NK-92 (cell line): ENCODE results near the gene YWHAB.
A peak's percentile ranks its signal among the peaks of the same experiment; 100 is the strongest.
"Not testable (repeated sequence)": the region's sequence is repeated elsewhere in the genome, so short reads cannot be mapped to it uniquely, and the experiment has no call there.

Source experiments
- DNase-seq: peaks from one replicate; lab custom pipeline; 2025; ENCODE audit not compliant: unreplicated experiment; lab: John Stamatoyannopoulos, UW

Gene YWHAB

GRCh38 chr20:44885392-44886265 lies at the start of gene YWHAB:
Gene YWHAB, plus strand, starts transcription at chr20:44885705. Its CDS starts 15,829 bp downstream, at chr20:44901534.
- peak; percentile 83 for DNase-seq

DNA sequence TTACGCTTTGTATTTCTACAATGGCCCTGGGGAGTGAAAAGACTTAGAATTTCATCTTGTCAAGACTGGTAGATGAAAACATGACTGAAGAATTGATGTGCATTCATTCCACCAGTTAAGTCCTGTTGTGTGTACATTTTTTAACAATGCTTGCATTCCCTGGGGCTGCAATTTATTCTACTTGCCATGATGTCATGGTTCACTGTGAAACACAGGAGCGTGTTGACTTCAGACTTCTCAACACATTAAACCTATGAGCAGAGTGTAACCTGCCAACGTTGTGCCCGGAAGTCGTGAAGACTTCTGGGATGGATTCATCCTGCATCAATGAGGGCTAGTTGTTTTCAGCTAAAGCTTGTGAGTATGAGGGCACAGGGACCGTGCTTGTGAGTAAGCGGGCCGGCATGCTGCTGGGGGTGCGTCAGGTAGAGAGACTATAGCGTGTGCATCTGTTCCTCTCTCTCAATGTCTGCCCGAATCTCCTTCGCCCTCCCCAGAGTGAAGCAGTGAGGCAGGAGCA lies 48.8 kb upstream of the YWHAB start:
- no peak for DNase-seq

DNA sequence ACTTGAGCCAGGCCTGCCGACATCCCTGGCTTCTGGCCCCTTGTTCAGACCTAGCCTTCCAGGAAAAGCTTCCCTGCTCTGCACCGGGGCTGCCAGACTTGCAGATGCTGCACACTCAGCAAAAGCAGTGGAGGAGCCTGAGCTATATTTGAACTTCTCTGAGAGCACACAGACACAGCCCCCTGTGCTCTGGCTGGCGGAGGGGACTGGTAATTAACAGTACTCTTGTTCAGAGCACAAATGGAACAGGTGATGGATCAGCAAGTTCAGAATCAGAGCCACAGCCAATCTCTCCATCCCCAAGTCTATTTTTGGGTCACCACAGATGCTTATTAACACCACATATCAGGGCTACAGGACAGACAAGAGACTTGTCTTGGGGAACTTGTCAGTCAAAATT lies 47.6 kb upstream of the YWHAB start:
- no peak for DNase-seq

DNA sequence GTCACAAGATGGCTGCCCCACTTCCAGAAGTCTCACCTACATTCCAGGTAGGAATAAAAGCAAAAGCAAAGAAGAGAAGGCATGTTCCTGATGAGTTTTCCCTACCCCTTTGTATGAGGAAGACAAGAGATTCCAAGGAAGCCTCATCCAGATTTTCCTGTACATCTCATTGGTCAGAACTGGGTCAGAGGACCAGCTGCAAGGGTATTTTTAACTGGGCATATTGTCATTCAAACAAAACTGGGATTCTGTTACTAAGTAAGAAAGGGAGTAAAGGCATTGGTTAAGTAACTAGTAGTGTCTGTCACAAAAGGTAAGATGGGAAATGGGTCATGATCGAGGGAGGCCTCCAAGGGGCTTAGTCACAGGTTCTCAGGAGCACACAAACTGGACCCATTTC lies 47.0 kb upstream of the YWHAB start:
- DNase-seq, result no peak

DNA sequence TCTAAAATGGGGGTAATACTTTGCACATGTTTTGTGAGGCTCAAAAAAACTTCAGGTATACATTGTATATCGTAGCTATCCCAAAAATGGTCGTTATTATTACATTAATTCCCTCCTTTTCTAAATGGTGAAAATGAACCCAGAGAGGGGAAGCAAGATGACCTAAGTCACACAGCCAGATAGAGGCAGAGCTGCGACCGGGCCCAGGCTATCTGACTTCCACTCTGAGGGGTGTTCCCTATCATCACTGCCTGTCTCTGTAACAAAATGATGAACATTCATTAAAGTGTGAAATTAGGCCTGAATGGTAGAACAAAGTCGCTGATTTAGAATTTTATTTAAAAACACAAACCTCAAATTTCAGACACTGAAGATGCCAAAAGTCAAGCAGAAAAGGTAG lies 46.0 kb upstream of the YWHAB start:
- DNase-seq, result no peak

GRCh38 chr20:44840826-44841225 lies 44.7 kb upstream of the YWHAB start:
- no peak for DNase-seq

DNA sequence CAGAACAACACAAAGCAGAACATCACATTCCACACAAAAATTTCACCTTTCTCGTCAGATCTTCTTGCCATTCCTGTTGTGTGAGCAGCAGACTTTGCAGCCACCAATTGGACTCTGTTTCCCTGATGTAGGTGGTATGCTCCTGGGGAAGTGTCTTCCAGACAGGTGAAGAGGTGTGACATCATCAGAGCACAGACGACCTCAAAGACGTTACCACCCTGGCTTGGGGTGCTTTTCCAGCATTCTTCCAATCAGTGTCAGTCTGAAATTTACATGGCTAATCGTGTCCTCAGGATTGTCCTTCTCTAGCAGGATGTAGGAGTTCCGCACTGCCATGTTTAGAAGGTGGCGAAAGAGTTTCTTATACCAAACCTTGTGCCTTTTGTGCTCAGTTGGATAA lies 43.5 kb upstream of the YWHAB start:
- no peak for DNase-seq

GRCh38 chr20:44843876-44844275 lies 41.6 kb upstream of the YWHAB start:
- no peak for DNase-seq

GRCh38 chr20:44848254-44849015 lies 37.1 kb upstream of the YWHAB start:
- DNase-seq, result no peak

GRCh38 chr20:44849703-44850102 lies 35.8 kb upstream of the YWHAB start:
- DNase-seq, result no peak

DNA sequence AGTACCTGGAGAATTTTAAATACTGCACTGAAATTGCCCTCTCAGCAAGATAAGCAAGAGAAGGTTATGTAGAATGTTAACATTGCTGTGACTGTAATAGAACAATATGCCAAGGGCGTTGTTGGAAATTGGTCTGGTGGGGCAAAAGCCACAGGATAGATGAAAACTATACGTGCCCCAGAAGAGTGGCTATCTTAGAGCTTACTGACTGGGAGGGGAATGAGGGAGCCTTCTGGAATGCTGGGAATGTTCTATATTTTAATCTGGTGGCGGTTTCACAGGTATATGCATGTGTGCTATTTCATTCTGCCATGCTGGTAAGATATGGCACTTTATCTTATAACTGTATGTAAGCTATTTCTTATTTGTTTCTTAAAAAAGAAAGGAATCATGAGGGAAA lies 35.2 kb upstream of the YWHAB start:
- DNase-seq, result no peak

- no peak for DNase-seq
Observed at GRCh38 chr20:44850837-44851236, 34.7 kb upstream of the YWHAB start.

GRCh38 chr20:44851545-44851944 lies 34.0 kb upstream of the YWHAB start:
- no peak for DNase-seq

DNA sequence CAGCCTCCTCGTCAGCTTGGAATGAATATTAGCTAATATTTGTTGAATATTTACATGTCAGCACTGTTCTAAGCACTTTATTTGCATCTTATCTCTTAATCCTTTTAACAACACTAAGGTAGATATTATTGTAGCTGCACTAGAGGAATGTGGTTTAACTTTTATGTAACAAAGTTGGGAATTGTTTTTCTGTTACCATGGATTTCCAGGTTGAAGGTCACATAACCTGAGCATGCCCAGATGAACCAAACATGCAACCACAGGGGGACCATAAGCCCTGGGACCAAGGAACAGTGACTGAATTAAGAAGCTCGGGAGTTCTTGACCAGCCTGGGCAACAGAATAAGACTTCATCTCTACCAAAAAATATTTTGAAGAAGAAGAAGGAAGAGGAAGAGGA lies 29.1 kb upstream of the YWHAB start:
- DNase-seq, result no peak

DNA sequence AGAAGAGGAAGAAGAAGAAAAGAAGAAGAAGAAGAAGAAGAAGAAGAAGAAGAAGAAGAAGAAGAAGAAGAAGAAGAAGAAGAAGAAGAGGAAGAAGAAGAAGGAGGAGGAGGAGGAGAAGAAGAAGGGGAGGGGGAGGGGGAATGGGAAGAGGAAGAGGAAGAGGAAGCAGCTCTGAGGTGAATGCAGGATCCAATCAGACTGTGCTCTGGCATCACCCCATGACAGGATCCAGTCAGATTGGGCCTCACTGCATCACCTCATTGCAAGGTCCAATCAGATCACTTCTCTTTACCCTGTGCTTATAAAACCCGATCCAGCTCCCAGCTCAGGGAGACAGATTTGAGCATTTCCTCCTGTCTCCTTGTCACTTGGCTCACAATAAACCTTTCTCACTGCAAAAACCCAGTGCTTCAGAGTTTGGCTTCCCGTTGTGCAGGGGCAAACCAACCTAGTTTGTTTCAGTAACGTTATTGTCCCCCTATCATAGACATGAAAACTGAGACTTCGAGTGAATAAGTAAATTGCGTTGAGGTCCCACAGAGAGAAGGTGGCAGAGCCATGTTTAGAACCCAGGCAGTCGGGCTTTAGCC lies 28.6 kb upstream of the YWHAB start:
- DNase-seq, result no peak

GRCh38 chr20:44858606-44859360 lies 26.7 kb upstream of the YWHAB start:
- no peak for DNase-seq

- DNase-seq, result no peak
Observed at GRCh38 chr20:44861531-44862006, 23.9 kb upstream of the YWHAB start.

- no peak for DNase-seq
Observed at GRCh38 chr20:44862286-44862685, 23.2 kb upstream of the YWHAB start.

DNA sequence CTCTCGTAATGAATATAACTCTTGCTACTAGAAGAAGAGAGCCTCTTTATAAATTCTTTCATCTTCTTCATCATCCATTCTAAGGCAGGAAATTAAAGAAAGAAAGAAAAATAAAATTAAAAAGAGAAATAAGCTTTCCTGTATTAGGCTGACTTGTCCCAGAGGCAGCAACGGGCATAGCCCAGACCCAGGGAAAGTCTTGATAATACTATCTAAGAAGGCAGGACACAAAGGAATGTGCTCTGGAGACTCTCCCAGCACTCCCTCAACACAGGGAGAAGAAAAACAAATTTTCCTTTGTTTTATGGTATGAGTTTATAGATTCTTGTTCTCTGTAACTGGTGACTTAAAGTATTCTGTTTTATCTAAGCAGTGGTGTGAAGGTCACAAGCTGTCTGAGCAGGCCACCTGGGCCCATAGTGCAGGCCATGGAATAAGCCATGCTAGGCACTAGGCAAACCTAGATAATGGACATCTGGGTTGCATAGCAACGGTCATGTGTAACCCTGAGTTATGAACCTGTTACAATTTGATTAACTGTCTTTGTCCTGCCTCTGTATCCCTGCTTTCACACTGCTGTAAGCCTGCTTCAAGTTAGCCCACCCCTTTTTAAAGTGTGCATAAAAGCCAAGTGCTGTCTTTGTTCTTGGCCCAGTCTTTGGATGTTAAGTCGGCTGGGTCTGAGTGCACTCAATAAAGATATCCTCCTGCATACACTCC lies 22.0 kb upstream of the YWHAB start:
- DNase-seq, result not testable (repeated sequence)

DNA sequence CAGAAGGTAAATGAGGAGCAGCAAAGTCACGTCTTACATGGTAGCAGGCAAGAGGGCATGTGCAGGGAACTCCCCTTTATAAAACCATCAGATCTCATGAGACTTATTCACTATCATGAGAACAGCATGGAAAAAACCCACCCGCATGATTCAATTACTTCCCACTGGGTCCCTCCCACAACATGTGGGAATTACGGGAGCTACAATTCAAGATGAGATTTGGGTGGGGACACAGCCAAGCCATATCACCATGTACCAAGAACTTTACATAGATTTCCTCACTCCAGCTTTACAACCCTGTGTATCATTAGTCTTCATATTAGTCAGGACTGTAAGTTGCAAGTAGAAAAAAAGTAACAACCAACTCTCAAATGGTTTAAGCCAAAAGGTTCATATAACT lies 21.0 kb upstream of the YWHAB start:
- not testable (repeated sequence) for DNase-seq
